Activated CD8-positive, alpha-beta memory T cell treated with anti-CD3 and anti-CD28 coated beads, Interleukin-2, amount 50 U/mL, for 48 hours (primary cell): ENCODE results near the gene MSH3.
A peak's percentile ranks its signal among the peaks of the same experiment; 100 is the strongest.

Experiments
- DNase-seq: peaks from one replicate; pipeline ENCODE4 v3.0.0-alpha.2; 2020

Gene MSH3

GRCh38 chr5:80654391-80655230 lies at the start of gene MSH3, which contains the start of gene DHFR:
Gene MSH3, plus strand, starts transcription at chr5:80654652. Its CDS starts 76 bp downstream, at chr5:80654728.
Gene DHFR, minus strand, starts transcription at chr5:80654983. Its CDS starts 494 bp downstream, at chr5:80654489.
- DNase-seq = peak; percentile 96

GRCh38 chr5:80607343-80607742 lies 47.1 kb upstream of the MSH3 start:
- DNase-seq = no peak

- no peak for DNase-seq
These were observed 46.6 kb upstream of the MSH3 start for GRCh38 chr5:80607832-80608231.

- DNase-seq = no peak
These were observed 45.7 kb upstream of the MSH3 start for GRCh38 chr5:80608731-80609130.

- DNase-seq = no peak
These were observed 44.8 kb upstream of the MSH3 start for GRCh38 chr5:80609692-80610091.

- DNase-seq = no peak
These were observed 39.1 kb upstream of the MSH3 start for GRCh38 chr5:80615266-80615914.

- no peak for DNase-seq
These were observed 36.0 kb upstream of the MSH3 start for GRCh38 chr5:80618438-80618837.

GRCh38 chr5:80619086-80619485 lies 35.4 kb upstream of the MSH3 start:
- no peak for DNase-seq

- no peak for DNase-seq
These were observed 34.2 kb upstream of the MSH3 start for GRCh38 chr5:80620211-80620610.

GRCh38 chr5:80622756-80623155 lies 31.7 kb upstream of the MSH3 start:
- no peak for DNase-seq

- no peak for DNase-seq
These were observed 30.5 kb upstream of the MSH3 start for GRCh38 chr5:80623999-80624398.

- DNase-seq = no peak
These were observed 29.2 kb upstream of the MSH3 start for GRCh38 chr5:80625230-80625629.

GRCh38 chr5:80629281-80629680 lies 25.2 kb upstream of the MSH3 start:
- DNase-seq = no peak

- no peak for DNase-seq
These were observed 22.9 kb upstream of the MSH3 start for GRCh38 chr5:80631278-80632259.

GRCh38 chr5:80632700-80633099 lies 21.8 kb upstream of the MSH3 start:
- no peak for DNase-seq

- DNase-seq = no peak
These were observed 20.3 kb upstream of the MSH3 start for GRCh38 chr5:80634193-80634592.

GRCh38 chr5:80641353-80641752 lies 13.1 kb upstream of the MSH3 start:
- DNase-seq = no peak

GRCh38 chr5:80644900-80645299 lies 9.6 kb upstream of the MSH3 start:
- DNase-seq = no peak

GRCh38 chr5:80646926-80647325 lies 7.5 kb upstream of the MSH3 start:
- DNase-seq = no peak

- no peak for DNase-seq
These were observed 950 bp upstream of the MSH3 start for GRCh38 chr5:80653502-80653901.

- no peak for DNase-seq
These were observed 430 bp upstream of the MSH3 start for GRCh38 chr5:80654054-80654390.

GRCh38 chr5:80655231-80655774 lies 851 bp downstream of the MSH3 start:
- no peak for DNase-seq

- DNase-seq = no peak
These were observed 2.0 kb downstream of the MSH3 start for GRCh38 chr5:80656425-80656824.
